Activated CD4-positive, alpha-beta memory T cell treated with anti-CD3 and anti-CD28 coated beads for 36 hours (primary cell): ENCODE data around the gene DGCR2. TPM values are rescaled to one million over a fixed set of nuclear protein-coding genes. Genes with fewer than 3 reads are reported as not detected.
"Not testable (repeated sequence)": the region's sequence is repeated elsewhere in the genome, so short reads cannot be mapped to it uniquely, and the experiment has no call there.

ENCODE experiments used
- CTCF ChIA-PET: fragments of 350-600 bp; sonication (Branson Sonifier 250); formaldehyde crosslinking; loops from one replicate; lab custom pipeline; 2021; ENCODE audit warnings: antibody characterized with exemption, inconsistent platforms; lab: Charles Lee
- POLR2A ChIA-PET: fragments of 350-600 bp; sonication (Branson Sonifier 250); formaldehyde crosslinking; loops from one replicate; lab custom pipeline; 2021; ENCODE audit warnings: antibody characterized with exemption; lab: Charles Lee
- DNase-seq: peaks from one replicate; pipeline ENCODE4 v3.0.0-alpha.2; 2020
- H3K27ac Mint-ChIP-seq: one replicate; pipeline ENCODE4 v1.8.0; 2021; ENCODE audit warnings: mixed read lengths
- H3K27me3 Mint-ChIP-seq: one replicate; pipeline ENCODE4 v1.8.0; 2021; ENCODE audit warnings: mixed read lengths
- H3K36me3 Mint-ChIP-seq: one replicate; pipeline ENCODE4 v1.8.0; 2021; ENCODE audit warnings: mixed read lengths
- H3K4me1 Mint-ChIP-seq: one replicate; pipeline ENCODE4 v1.8.0; 2021; ENCODE audit warnings: low read depth, mixed read lengths
- H3K4me3 Mint-ChIP-seq: one replicate; pipeline ENCODE4 v1.8.0; 2021; ENCODE audit warnings: mild to moderate bottlenecking, mixed read lengths
- H3K9me3 Mint-ChIP-seq: one replicate; pipeline ENCODE4 v1.8.0; 2021; ENCODE audit warnings: mixed read lengths
- intact Hi-C: fragments of 100-400 bp; cut with micrococcal nuclease; formaldehyde crosslinking; loops from one replicate; pipeline ENCODE4 v1.15.1; 2023
- total RNA-seq, 2 experiments: library from RNA; stranded (reverse); gene quantifications; one replicate each; pipeline ENCODE4 v1.2.3, GENCODE V29; 2021

Gene DGCR2
- total RNA-seq, 2 experiments from 2014 or later, result 17.4 to 17.6 TPM

- Mint-ChIP-seq H3K9me3 (no peaks in the 10 kb centered on the region), H3K4me1 (no peaks in the 10 kb centered on the region), H3K27ac (no peak overlapping the region), H3K36me3 (peaks cover 26% of the 10 kb centered on the region), H3K27me3 (no peaks in the 10 kb centered on the region), H3K4me3 (no peak overlapping the region)
- CTCF ChIA-PET, result no interaction called here
- intact Hi-C loops, result no loop called here
- DNase-seq, result peak; percentile 2
- POLR2A ChIA-PET, result no interaction called here
These were observed 62.5 kb downstream of the DGCR2 start for GRCh38 chr22:19059481-19060278.

- no peak overlapping the region for H3K4me3 Mint-ChIP-seq
- H3K36me3 Mint-ChIP-seq, result peaks cover 25% of the 10 kb centered on the region
- DNase-seq, result peak; percentile 7
- intact Hi-C loops, result no loop called here
- ChIA-PET POLR2A (no interaction called here), CTCF (no interaction called here)
- H3K9me3 Mint-ChIP-seq, result no peaks in the 10 kb centered on the region
- H3K27ac Mint-ChIP-seq, result no peak overlapping the region
- H3K4me1 Mint-ChIP-seq, result no peaks in the 10 kb centered on the region
- no peaks in the 10 kb centered on the region for H3K27me3 Mint-ChIP-seq
These were observed 63.3 kb downstream of the DGCR2 start for GRCh38 chr22:19058713-19059451.

- DNase-seq, result peak; percentile 5
- H3K4me3 Mint-ChIP-seq, result no peak overlapping the region
- H3K36me3 Mint-ChIP-seq, result peaks cover 21% of the 10 kb centered on the region
- H3K4me1 Mint-ChIP-seq, result no peaks in the 10 kb centered on the region
- CTCF ChIA-PET, result no interaction called here
- no peak overlapping the region for H3K27ac Mint-ChIP-seq
- POLR2A ChIA-PET, result no interaction called here
- intact Hi-C loops, result no loop called here
- H3K9me3 Mint-ChIP-seq, result no peaks in the 10 kb centered on the region
- H3K27me3 Mint-ChIP-seq, result no peaks in the 10 kb centered on the region
These were observed 64.2 kb downstream of the DGCR2 start for GRCh38 chr22:19057999-19058491.

GRCh38 chr22:19057539-19057938 is 64.7 kb downstream of the DGCR2 start:
- no peaks in the 10 kb centered on the region for H3K27me3 Mint-ChIP-seq
- no peaks in the 10 kb centered on the region for H3K4me1 Mint-ChIP-seq
- intact Hi-C loops, result no loop called here
- no peaks in the 10 kb centered on the region for H3K9me3 Mint-ChIP-seq
- DNase-seq, result peak; percentile 6
- ChIA-PET POLR2A (no interaction called here), CTCF (no interaction called here)
- no peak overlapping the region for H3K27ac Mint-ChIP-seq
- peaks cover 18% of the 10 kb centered on the region for H3K36me3 Mint-ChIP-seq
- H3K4me3 Mint-ChIP-seq, result no peak overlapping the region

GRCh38 chr22:19056951-19057401 is 65.2 kb downstream of the DGCR2 start:
- intact Hi-C loops, result no loop called here
- no peak overlapping the region for H3K4me3 Mint-ChIP-seq
- no peaks in the 10 kb centered on the region for H3K4me1 Mint-ChIP-seq
- H3K27me3 Mint-ChIP-seq, result no peaks in the 10 kb centered on the region
- ChIA-PET CTCF (no interaction called here), POLR2A (no interaction called here)
- H3K27ac Mint-ChIP-seq, result no peak overlapping the region
- H3K9me3 Mint-ChIP-seq, result no peaks in the 10 kb centered on the region
- peak; percentile 4 for DNase-seq
- peaks cover 18% of the 10 kb centered on the region for H3K36me3 Mint-ChIP-seq

- no peak for DNase-seq
- intact Hi-C loops, result no loop called here
- no peaks in the 10 kb centered on the region for H3K4me1 Mint-ChIP-seq
- H3K36me3 Mint-ChIP-seq, result peaks cover 15% of the 10 kb centered on the region
- CTCF ChIA-PET, result interaction anchor here (0.5 kb wide), 1 partner anchor 646 kb away, joined by 3 read pairs; no protein-coding TSS in a partner anchor
- H3K27me3 Mint-ChIP-seq, result no peaks in the 10 kb centered on the region
- no peak overlapping the region for H3K27ac Mint-ChIP-seq
- POLR2A ChIA-PET, result no interaction called here
- H3K4me3 Mint-ChIP-seq, result no peak overlapping the region
- H3K9me3 Mint-ChIP-seq, result no peaks in the 10 kb centered on the region
These were observed 66.4 kb downstream of the DGCR2 start for GRCh38 chr22:19055801-19056200.

- Mint-ChIP-seq H3K27me3 (no peaks in the 10 kb centered on the region), H3K4me3 (no peak overlapping the region), H3K36me3 (peaks cover 15% of the 10 kb centered on the region), H3K27ac (no peak overlapping the region), H3K4me1 (no peaks in the 10 kb centered on the region), H3K9me3 (no peaks in the 10 kb centered on the region)
- ChIA-PET POLR2A (no interaction called here), CTCF (no interaction called here)
- intact Hi-C loops, result no loop called here
- DNase-seq, result no peak
These were observed 69.2 kb downstream of the DGCR2 start for GRCh38 chr22:19052941-19053541.

- DNase-seq, result no peak
- POLR2A ChIA-PET, result no interaction called here
- Mint-ChIP-seq H3K4me3 (no peak overlapping the region), H3K9me3 (no peaks in the 10 kb centered on the region), H3K36me3 (peaks cover 22% of the 10 kb centered on the region), H3K27ac (no peak overlapping the region), H3K4me1 (no peaks in the 10 kb centered on the region), H3K27me3 (no peaks in the 10 kb centered on the region)
- CTCF ChIA-PET, result no interaction called here
- intact Hi-C loops, result no loop called here
These were observed 70.7 kb downstream of the DGCR2 start for GRCh38 chr22:19051381-19052072.

- H3K4me3 Mint-ChIP-seq, H3K4me1 Mint-ChIP-seq, POLR2A ChIA-PET, intact Hi-C loops, H3K27me3 Mint-ChIP-seq, H3K9me3 Mint-ChIP-seq, H3K27ac Mint-ChIP-seq, CTCF ChIA-PET, DNase-seq: not testable (repeated sequence)
- H3K36me3 Mint-ChIP-seq, result peaks cover 22% of the 10 kb centered on the region
These were observed 71.4 kb downstream of the DGCR2 start for GRCh38 chr22:19050847-19051246.

- H3K9me3 Mint-ChIP-seq, result no peaks in the 10 kb centered on the region
- no peak for DNase-seq
- H3K27me3 Mint-ChIP-seq, result no peaks in the 10 kb centered on the region
- CTCF ChIA-PET, result no interaction called here
- H3K36me3 Mint-ChIP-seq, result peaks cover 25% of the 10 kb centered on the region
- H3K4me3 Mint-ChIP-seq, result no peak overlapping the region
- no peak overlapping the region for H3K27ac Mint-ChIP-seq
- intact Hi-C loops, result no loop called here
- H3K4me1 Mint-ChIP-seq, result no peaks in the 10 kb centered on the region
- POLR2A ChIA-PET, result no interaction called here
These were observed 72.1 kb downstream of the DGCR2 start for GRCh38 chr22:19050117-19050516.

GRCh38 chr22:19048531-19048930 is 73.7 kb downstream of the DGCR2 start:
- Mint-ChIP-seq H3K4me3 (no peak overlapping the region), H3K27me3 (no peaks in the 10 kb centered on the region), H3K36me3 (peaks cover 31% of the 10 kb centered on the region), H3K9me3 (no peaks in the 10 kb centered on the region), H3K4me1 (no peaks in the 10 kb centered on the region), H3K27ac (no peak overlapping the region)
- ChIA-PET CTCF (no interaction called here), POLR2A (no interaction called here)
- no peak for DNase-seq
- intact Hi-C loops, result no loop called here

- no peaks in the 10 kb centered on the region for H3K4me1 Mint-ChIP-seq
- POLR2A ChIA-PET, result no interaction called here
- H3K27me3 Mint-ChIP-seq, result no peaks in the 10 kb centered on the region
- CTCF ChIA-PET, result no interaction called here
- peaks cover 31% of the 10 kb centered on the region for H3K36me3 Mint-ChIP-seq
- no peak overlapping the region for H3K27ac Mint-ChIP-seq
- DNase-seq, result no peak
- no peaks in the 10 kb centered on the region for H3K9me3 Mint-ChIP-seq
- H3K4me3 Mint-ChIP-seq, result no peak overlapping the region
- intact Hi-C loops, result no loop called here
These were observed 74.2 kb downstream of the DGCR2 start for GRCh38 chr22:19047993-19048392.
